Measurements from ENCODE around the gene PDCD1.

PDCD1 gene

DNA sequence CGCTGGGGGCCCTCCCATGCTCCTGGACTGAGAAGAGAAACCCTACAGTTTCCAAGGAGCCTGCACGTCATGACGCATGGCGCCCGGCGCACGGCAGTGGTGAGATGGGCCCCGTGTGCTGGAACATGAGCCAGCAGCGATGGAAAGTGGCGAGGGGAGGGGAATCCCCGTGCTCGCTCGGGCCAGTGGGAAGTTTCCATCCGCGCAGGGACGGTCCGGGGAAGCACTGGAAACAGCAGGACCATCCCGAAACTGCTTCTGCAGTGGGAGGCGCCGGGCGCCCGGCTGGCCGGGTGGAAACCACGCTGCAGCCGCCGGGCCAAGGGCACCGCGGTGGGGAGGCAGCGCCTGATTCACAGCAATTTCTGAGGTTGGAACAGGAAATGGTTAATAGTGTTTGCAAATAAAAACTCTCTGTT is 4.9 kb upstream of the PDCD1 start:
- TF ChIP-seq CTCF (IDR thresholded peaks at IDR 0.05; ENCODE audit: control insufficient read depth, insufficient read depth, low read depth, low read length, missing control alignments), result no peak
- no peak for DNase-seq (ENCODE audit: low read depth)
- no peak overlapping the region; the same call in 1 of the 2 replicates for H3K4me3 ChIP-seq (ENCODE audit: control insufficient read depth, low read depth, low read length)

DNA sequence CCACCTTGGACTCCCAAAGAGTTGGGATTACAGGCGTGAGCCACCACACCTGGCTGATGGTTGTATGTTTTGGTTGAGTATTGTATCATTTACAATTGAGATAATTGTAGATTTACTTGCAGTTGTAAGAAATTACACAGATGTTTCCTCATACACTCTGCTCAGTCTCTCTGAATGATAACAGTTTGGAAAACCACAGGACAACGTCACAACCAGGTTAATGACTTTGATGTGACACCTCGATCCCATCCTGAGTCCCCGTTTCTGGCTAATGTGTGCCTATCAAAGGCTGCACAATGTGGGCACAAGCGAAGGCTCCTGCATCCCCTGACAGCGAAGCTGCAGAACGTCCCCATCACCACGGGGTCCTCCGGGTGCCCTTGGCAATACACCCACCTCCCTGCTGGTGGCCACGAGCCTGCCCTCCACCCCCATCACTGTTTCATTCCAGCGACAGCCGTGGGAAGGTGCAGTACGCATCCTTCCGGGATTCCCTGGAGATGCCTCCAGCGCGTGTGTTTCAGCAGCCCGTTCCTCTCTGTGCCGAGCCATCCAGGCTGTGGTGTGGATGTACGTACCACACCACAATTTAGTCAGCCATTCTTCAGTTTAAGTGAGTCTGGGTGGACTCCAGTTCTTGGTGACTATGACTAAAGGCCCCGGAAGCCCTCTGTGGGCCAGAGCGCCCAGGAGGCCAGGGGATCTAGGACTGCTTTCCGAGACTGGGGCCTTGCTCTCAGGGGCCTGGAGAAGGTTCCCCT is 4.3 kb upstream of the PDCD1 start:
- no peak for TF ChIP-seq CTCF (IDR thresholded peaks at IDR 0.05; ENCODE audit: control insufficient read depth, insufficient read depth, low read depth, low read length, missing control alignments)

GRCh38 chr2:241862093-241862492 is 3.4 kb upstream of the PDCD1 start:
- no peak for TF ChIP-seq CTCF (IDR thresholded peaks at IDR 0.05; ENCODE audit: control insufficient read depth, insufficient read depth, low read depth, low read length, missing control alignments)
- H3K4me3 ChIP-seq (ENCODE audit: control insufficient read depth, low read depth, low read length), result no peak overlapping the region
- no peak for DNase-seq (ENCODE audit: low read depth)

More for the DNA sequence above, 4.3 kb upstream of the PDCD1 start:
- H3K4me3 ChIP-seq (ENCODE audit: control insufficient read depth, low read depth, low read length), result no peak overlapping the region
- no peak for DNase-seq (ENCODE audit: low read depth)

GRCh38 chr2:241861264-241861663 is 2.6 kb upstream of the PDCD1 start:
- H3K4me3 ChIP-seq (ENCODE audit: control insufficient read depth, low read depth, low read length), result no peak overlapping the region

DNA sequence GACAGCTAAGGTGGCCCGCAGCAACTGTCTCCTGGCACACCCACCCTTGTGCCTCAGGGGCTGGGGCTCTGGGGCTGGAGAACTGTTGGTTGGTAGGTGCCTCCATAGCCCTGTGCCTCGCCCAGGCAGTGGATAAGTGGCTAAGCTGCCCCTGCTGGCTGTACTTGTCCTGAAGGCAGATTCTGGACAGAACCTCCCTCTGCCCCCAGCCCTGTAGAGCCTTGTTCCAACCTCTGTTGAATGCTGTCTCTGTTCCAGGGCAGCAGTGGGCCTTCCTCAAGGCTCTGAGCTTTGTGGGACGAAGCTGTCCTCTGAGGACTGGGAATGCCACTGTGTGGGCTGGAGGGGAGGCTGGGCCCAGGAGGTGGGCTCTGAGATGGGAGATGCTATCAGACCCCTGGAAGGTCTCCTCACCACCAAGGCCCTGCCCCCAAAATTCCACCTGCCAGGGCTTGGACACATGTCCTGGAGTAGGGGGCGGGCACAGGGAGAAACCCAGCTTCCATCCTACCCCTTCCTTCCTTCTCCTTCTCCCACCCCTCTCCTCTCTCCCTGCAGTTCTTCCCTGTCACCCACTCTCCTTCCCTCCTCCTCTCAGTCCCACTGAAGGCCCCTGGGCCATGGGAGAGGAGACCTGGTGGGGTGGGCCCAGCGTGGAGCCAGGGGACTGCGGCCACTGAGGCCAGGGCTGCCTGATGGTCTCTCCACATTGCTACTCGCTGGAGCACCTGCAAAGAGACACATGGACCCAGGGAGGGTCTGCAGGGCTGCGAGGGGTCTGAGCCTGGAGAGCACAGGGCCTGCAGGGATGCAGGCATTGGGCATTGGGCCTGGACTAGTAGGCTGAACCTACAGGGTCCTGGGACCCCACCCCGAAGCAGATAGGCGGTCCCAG is 1.7 kb upstream of the PDCD1 start:
- no peak for TF ChIP-seq CTCF (IDR thresholded peaks at IDR 0.05; ENCODE audit: control insufficient read depth, insufficient read depth, low read depth, low read length, missing control alignments)
- no peak for DNase-seq (ENCODE audit: low read depth)
- no peak overlapping the region for H3K4me3 ChIP-seq (ENCODE audit: control insufficient read depth, low read depth, low read length)

More at GRCh38 chr2:241861264-241861663, 2.6 kb upstream of the PDCD1 start:
- no peak for TF ChIP-seq CTCF (IDR thresholded peaks at IDR 0.05; ENCODE audit: control insufficient read depth, insufficient read depth, low read depth, low read length, missing control alignments)
- DNase-seq (ENCODE audit: low read depth), result no peak

- no peak for DNase-seq (ENCODE audit: low read depth)
- H3K4me3 ChIP-seq (ENCODE audit: control insufficient read depth, low read depth, low read length), result peak overlapping the region; percentile 15
- TF ChIP-seq CTCF (IDR thresholded peaks at IDR 0.05; ENCODE audit: control insufficient read depth, insufficient read depth, low read depth, low read length, missing control alignments), result peak; percentile 15
Measured at GRCh38 chr2:241859436-241860183, 916 bp upstream of the PDCD1 start.

Data from AG09309 (cell line).